GM12892 (cell line): Measurements from ENCODE around the gene KIF26B.

Source experiments
- POLR2A ChIP-seq: IDR thresholded peaks from 2 replicates; pipeline ENCODE4 v1.6.1; 2011; ENCODE audit warnings: low read depth, low read length, control low read depth
- POLR2AphosphoS5 ChIP-seq: IDR thresholded peaks from 2 replicates; pipeline ENCODE4 v1.6.1; 2011; ENCODE audit warnings: low read depth, low read length, control low read depth

GRCh38 chr1:245179706-245180105 lies 24.9 kb downstream of the KIF26B start:
- TF ChIP-seq POLR2AphosphoS5: no peak
- TF ChIP-seq POLR2A: no peak
